Measurements from ENCODE around the gene EIF3D.

The EIF3D gene

GRCh38 chr22:36461665-36462649 is 67.0 kb downstream of the EIF3D start:
- Mint-ChIP-seq H3K4me1 (peaks cover 46% of the 10 kb centered on the region), H3K27ac (peak overlapping the region; percentile 93), H3K4me3 (no peak overlapping the region), H3K9me3 (no peaks in the 10 kb centered on the region), H3K36me3 (ENCODE audit: low read depth) (peaks cover 3% of the 10 kb centered on the region), H3K27me3 (ENCODE audit: low read depth, poor library complexity) (peaks cover 3% of the 10 kb centered on the region)
- peak; percentile 46 for DNase-seq
- no peak for TF ChIP-seq CTCF (IDR thresholded peaks at IDR 0.05)
